ENCODE results near the gene TRIM52. TPM values are rescaled to one million over a fixed set of nuclear protein-coding genes. Genes with fewer than 3 reads are reported as not detected.

TRIM52 gene
- total and polyA plus RNA-seq, 9 of the 15 experiments (the other 6 are each of a cell fraction or from before 2014, with no cell fraction given), result 3.3 to 21.9 (median 13.5) TPM

GRCh38 chr5:181224390-181225229 lies 36.3 kb downstream of the TRIM52 start (continued):
- TF ChIP-seq E2F6 (IDR thresholded peaks at IDR 0.05; ENCODE audit: borderline replicate concordance in 1 of 2, extremely low read depth in 1 of 2, insufficient read depth in 1 of 2, insufficient read length in 1 of 2, low read depth in 1 of 2, low read length in 1 of 2, poor library complexity in 1 of 2, severe bottlenecking in 1 of 2), result no peak
- peak; percentile 63; the same call in 1 of the 2 replicates for TF ChIP-seq ZNF316 (IDR thresholded peaks at IDR 0.05)
- 0 out of 2 replicates have a peak, but pooled peaks have one; percentile 5 for TF ChIP-seq SMARCA5 (IDR thresholded peaks at IDR 0.05)
- TF ChIP-seq CBFB (CRISPR knock-in tag; IDR thresholded peaks at IDR 0.05), result no peak
- TF ChIP-seq NCOA6 (IDR thresholded peaks at IDR 0.05), result no peak
- no peak for TF ChIP-seq SRF (CRISPR knock-in tag; IDR thresholded peaks at IDR 0.05)
- TF ChIP-seq NR3C1 (CRISPR knock-in tag; IDR thresholded peaks at IDR 0.05), result no peak
- no peak for TF ChIP-seq HMG20A (CRISPR knock-in tag; conservative IDR thresholded peaks at IDR 0.05)
- TF ChIP-seq TFE3 (CRISPR knock-in tag; IDR thresholded peaks at IDR 0.05), result no peak
- no peak for TF ChIP-seq GABPB1 (CRISPR knock-in tag; IDR thresholded peaks at IDR 0.05)
- TF ChIP-seq PRDM10 (IDR thresholded peaks at IDR 0.05; ENCODE audit: partially characterized antibody), result no peak
- TF ChIP-seq THRAP3 (IDR thresholded peaks at IDR 0.05; ENCODE audit: borderline replicate concordance), result no peak
- no peak for TF ChIP-seq BCL6 (CRISPR knock-in tag; IDR thresholded peaks at IDR 0.05)
- no peak for TF ChIP-seq ZNF586 (CRISPR knock-in tag; conservative IDR thresholded peaks at IDR 0.05)
- TF ChIP-seq ZNF224 (CRISPR knock-in tag; IDR thresholded peaks at IDR 0.05), result no peak
- TF ChIP-seq MCM5 (IDR thresholded peaks at IDR 0.05; ENCODE audit: low read depth), result no peak
- TF ChIP-seq HLTF (IDR thresholded peaks at IDR 0.05), result 0 out of 2 replicates have a peak, but pooled peaks have one; percentile 7
- TF ChIP-seq CHAMP1 (IDR thresholded peaks at IDR 0.05), result no peak
- no peak for TF ChIP-seq TAF9B (IDR thresholded peaks at IDR 0.05; ENCODE audit: partially characterized antibody)
- TF ChIP-seq KDM1A (IDR thresholded peaks at IDR 0.05), result no peak
